DND-41 (cell line): Measurements from ENCODE around the gene PDE3A.

Experiments used
- EZH2 ChIP-seq: IDR thresholded peaks from 3 replicates; pipeline ENCODE4 v1.6.1; 2012; ENCODE audit warnings: borderline replicate concordance, low read depth, mild to moderate bottlenecking, moderate library complexity, low read length, inconsistent platforms; ENCODE audit not compliant: severe bottlenecking
- TF ChIP-seq, protein P1 (sequence below): IDR thresholded peaks from 2 replicates; pipeline ENCODE4 v1.5.1; 2012; ENCODE audit warnings: borderline replicate concordance, low read length, moderate library complexity, mild to moderate bottlenecking; ENCODE audit not compliant: poor library complexity, severe bottlenecking; ENCODE audit errors: extremely low read depth

GRCh38 chr12:20463913-20464524 is 95.7 kb downstream of the PDE3A start:
- TF ChIP-seq, protein P1, sequence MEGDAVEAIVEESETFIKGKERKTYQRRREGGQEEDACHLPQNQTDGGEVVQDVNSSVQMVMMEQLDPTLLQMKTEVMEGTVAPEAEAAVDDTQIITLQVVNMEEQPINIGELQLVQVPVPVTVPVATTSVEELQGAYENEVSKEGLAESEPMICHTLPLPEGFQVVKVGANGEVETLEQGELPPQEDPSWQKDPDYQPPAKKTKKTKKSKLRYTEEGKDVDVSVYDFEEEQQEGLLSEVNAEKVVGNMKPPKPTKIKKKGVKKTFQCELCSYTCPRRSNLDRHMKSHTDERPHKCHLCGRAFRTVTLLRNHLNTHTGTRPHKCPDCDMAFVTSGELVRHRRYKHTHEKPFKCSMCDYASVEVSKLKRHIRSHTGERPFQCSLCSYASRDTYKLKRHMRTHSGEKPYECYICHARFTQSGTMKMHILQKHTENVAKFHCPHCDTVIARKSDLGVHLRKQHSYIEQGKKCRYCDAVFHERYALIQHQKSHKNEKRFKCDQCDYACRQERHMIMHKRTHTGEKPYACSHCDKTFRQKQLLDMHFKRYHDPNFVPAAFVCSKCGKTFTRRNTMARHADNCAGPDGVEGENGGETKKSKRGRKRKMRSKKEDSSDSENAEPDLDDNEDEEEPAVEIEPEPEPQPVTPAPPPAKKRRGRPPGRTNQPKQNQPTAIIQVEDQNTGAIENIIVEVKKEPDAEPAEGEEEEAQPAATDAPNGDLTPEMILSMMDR = peak; percentile 69
- no peak for TF ChIP-seq EZH2
